ENCODE measurements around the gene SHF.

GRCh38 chr15:45184562-45185041 is 3.2 kb downstream of the SHF start:
- no peak for TF ChIP-seq EZH2 (IDR thresholded peaks at IDR 0.05)
- no peak for TF ChIP-seq POLR2AphosphoS5 (IDR thresholded peaks at IDR 0.05; ENCODE audit: borderline replicate concordance, low read depth, low read length)
- TF ChIP-seq FOXP2 (optimal IDR thresholded peaks at IDR 0.05; ENCODE audit: control extremely low read depth, extremely low read length, insufficient read depth) = no peak
